ENCODE data around the gene PRKG1.

PRKG1 gene

GRCh38 chr10:52283174-52283573 is 1208.9 kb downstream of the PRKG1 start:
- Histone ChIP-seq H3K27ac (ENCODE audit: low read depth, low read length, severe bottlenecking) (peak overlapping the region; percentile 25), H3K4me3 (ENCODE audit: extremely low read depth, insufficient read depth, low read length, poor library complexity, severe bottlenecking) (no peak overlapping the region), H3K36me3 (ENCODE audit: control insufficient read depth, insufficient read depth, low read length) (no peaks in the 10 kb centered on the region), H3K9me3 (ENCODE audit: control insufficient read depth, low read length) (no peaks in the 10 kb centered on the region), H3K4me1 (ENCODE audit: control insufficient read depth, insufficient read depth, low read length, poor library complexity, severe bottlenecking) (peaks cover 3% of the 10 kb centered on the region)
- 100% methylated on average over 1 of the region's 2 CpGs; no CpG with 5 or more reads in 1 of the 2 experiments for WGBS, 2 experiments (ENCODE audit: insufficient coverage in 2 of 2)

- Histone ChIP-seq H3K9me3 (ENCODE audit: control insufficient read depth, low read length) (no peaks in the 10 kb centered on the region), H3K4me1 (ENCODE audit: control insufficient read depth, insufficient read depth, low read length, poor library complexity, severe bottlenecking) (peaks cover 3% of the 10 kb centered on the region), H3K4me3 (ENCODE audit: extremely low read depth, insufficient read depth, low read length, poor library complexity, severe bottlenecking) (no peak overlapping the region), H3K27ac (ENCODE audit: low read depth, low read length, severe bottlenecking) (no peak overlapping the region), H3K36me3 (ENCODE audit: control insufficient read depth, insufficient read depth, low read length) (no peaks in the 10 kb centered on the region)
- 78% methylated on average over 1 of the region's 2 CpGs; no CpG with 5 or more reads in 1 of the 2 experiments for WGBS, 2 experiments (ENCODE audit: insufficient coverage in 2 of 2)
These were observed 1210.2 kb downstream of the PRKG1 start for GRCh38 chr10:52284416-52285013.

GRCh38 chr10:52287866-52288265 is 1213.6 kb downstream of the PRKG1 start:
- no peak overlapping the region for H3K4me3 ChIP-seq (ENCODE audit: extremely low read depth, insufficient read depth, low read length, poor library complexity, severe bottlenecking)
- no peaks in the 10 kb centered on the region for H3K9me3 ChIP-seq (ENCODE audit: control insufficient read depth, low read length)
- no peaks in the 10 kb centered on the region for H3K36me3 ChIP-seq (ENCODE audit: control insufficient read depth, insufficient read depth, low read length)
- peaks cover 3% of the 10 kb centered on the region for H3K4me1 ChIP-seq (ENCODE audit: control insufficient read depth, insufficient read depth, low read length, poor library complexity, severe bottlenecking)
- WGBS, 2 experiments (ENCODE audit: insufficient coverage in 2 of 2), result 100% methylated on average over 1 of the region's 1 CpG; no CpG with 5 or more reads in 1 of the 2 experiments
- H3K27ac ChIP-seq (ENCODE audit: low read depth, low read length, severe bottlenecking), result no peak overlapping the region

- no peak overlapping the region for H3K4me3 ChIP-seq (ENCODE audit: extremely low read depth, insufficient read depth, low read length, poor library complexity, severe bottlenecking)
- 73 to 97% methylated on average over 2 to 3 of the region's 4 CpGs for WGBS, 2 experiments (ENCODE audit: insufficient coverage in 2 of 2)
- H3K9me3 ChIP-seq (ENCODE audit: control insufficient read depth, low read length), result no peaks in the 10 kb centered on the region
- no peak overlapping the region for H3K27ac ChIP-seq (ENCODE audit: low read depth, low read length, severe bottlenecking)
- H3K4me1 ChIP-seq (ENCODE audit: control insufficient read depth, insufficient read depth, low read length, poor library complexity, severe bottlenecking), result no peaks in the 10 kb centered on the region
- no peaks in the 10 kb centered on the region for H3K36me3 ChIP-seq (ENCODE audit: control insufficient read depth, insufficient read depth, low read length)
These were observed 1223.5 kb downstream of the PRKG1 start for GRCh38 chr10:52297747-52298146.

GRCh38 chr10:52300599-52301277 is 1226.5 kb downstream of the PRKG1 start:
- no peaks in the 10 kb centered on the region for H3K4me1 ChIP-seq (ENCODE audit: control insufficient read depth, insufficient read depth, low read length, poor library complexity, severe bottlenecking)
- no peak overlapping the region for H3K4me3 ChIP-seq (ENCODE audit: extremely low read depth, insufficient read depth, low read length, poor library complexity, severe bottlenecking)
- 82 to 90% methylated on average over 2 of the region's 4 CpGs for WGBS, 2 experiments (ENCODE audit: insufficient coverage in 2 of 2)
- H3K36me3 ChIP-seq (ENCODE audit: control insufficient read depth, insufficient read depth, low read length), result no peaks in the 10 kb centered on the region
- H3K9me3 ChIP-seq (ENCODE audit: control insufficient read depth, low read length), result no peaks in the 10 kb centered on the region
- no peak overlapping the region for H3K27ac ChIP-seq (ENCODE audit: low read depth, low read length, severe bottlenecking)

GRCh38 chr10:52308251-52309031 is 1234.2 kb downstream of the PRKG1 start:
- no peaks in the 10 kb centered on the region for H3K9me3 ChIP-seq (ENCODE audit: control insufficient read depth, low read length)
- H3K36me3 ChIP-seq (ENCODE audit: control insufficient read depth, insufficient read depth, low read length), result no peaks in the 10 kb centered on the region
- H3K27ac ChIP-seq (ENCODE audit: low read depth, low read length, severe bottlenecking), result peak overlapping the region; percentile 33
- 1 to 8% methylated on average over 23 to 30 of the region's 40 CpGs for WGBS, 2 experiments (ENCODE audit: insufficient coverage in 2 of 2)
- peak overlapping the region; percentile 41 for H3K4me3 ChIP-seq (ENCODE audit: extremely low read depth, insufficient read depth, low read length, poor library complexity, severe bottlenecking)
- no peaks in the 10 kb centered on the region for H3K4me1 ChIP-seq (ENCODE audit: control insufficient read depth, insufficient read depth, low read length, poor library complexity, severe bottlenecking)

DNA sequence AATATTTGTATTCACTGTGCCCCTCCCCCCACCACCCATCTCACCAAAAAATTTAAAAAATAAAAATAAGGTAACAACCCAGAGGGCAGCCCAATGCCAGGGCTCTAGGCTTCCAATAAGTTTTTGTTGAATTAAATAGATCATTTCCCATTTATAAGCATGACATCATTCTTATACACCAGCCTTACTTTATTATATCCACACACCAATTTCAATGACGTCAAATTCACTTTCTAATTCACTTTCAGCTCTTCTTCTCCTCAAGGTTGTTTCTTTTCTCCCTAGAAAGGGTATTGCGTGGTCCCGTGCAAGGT is 1238.6 kb downstream of the PRKG1 start:
- Histone ChIP-seq H3K4me1 (ENCODE audit: control insufficient read depth, insufficient read depth, low read length, poor library complexity, severe bottlenecking) (peaks cover 4% of the 10 kb centered on the region), H3K4me3 (ENCODE audit: extremely low read depth, insufficient read depth, low read length, poor library complexity, severe bottlenecking) (peak overlapping the region; percentile 59), H3K27ac (ENCODE audit: low read depth, low read length, severe bottlenecking) (no peak overlapping the region), H3K9me3 (ENCODE audit: control insufficient read depth, low read length) (no peaks in the 10 kb centered on the region), H3K36me3 (ENCODE audit: control insufficient read depth, insufficient read depth, low read length) (peaks cover 6% of the 10 kb centered on the region)
- 0% methylated on average over 1 of the region's 3 CpGs; no CpG with 5 or more reads in 1 of the 2 experiments for WGBS, 2 experiments (ENCODE audit: insufficient coverage in 2 of 2)

DNA sequence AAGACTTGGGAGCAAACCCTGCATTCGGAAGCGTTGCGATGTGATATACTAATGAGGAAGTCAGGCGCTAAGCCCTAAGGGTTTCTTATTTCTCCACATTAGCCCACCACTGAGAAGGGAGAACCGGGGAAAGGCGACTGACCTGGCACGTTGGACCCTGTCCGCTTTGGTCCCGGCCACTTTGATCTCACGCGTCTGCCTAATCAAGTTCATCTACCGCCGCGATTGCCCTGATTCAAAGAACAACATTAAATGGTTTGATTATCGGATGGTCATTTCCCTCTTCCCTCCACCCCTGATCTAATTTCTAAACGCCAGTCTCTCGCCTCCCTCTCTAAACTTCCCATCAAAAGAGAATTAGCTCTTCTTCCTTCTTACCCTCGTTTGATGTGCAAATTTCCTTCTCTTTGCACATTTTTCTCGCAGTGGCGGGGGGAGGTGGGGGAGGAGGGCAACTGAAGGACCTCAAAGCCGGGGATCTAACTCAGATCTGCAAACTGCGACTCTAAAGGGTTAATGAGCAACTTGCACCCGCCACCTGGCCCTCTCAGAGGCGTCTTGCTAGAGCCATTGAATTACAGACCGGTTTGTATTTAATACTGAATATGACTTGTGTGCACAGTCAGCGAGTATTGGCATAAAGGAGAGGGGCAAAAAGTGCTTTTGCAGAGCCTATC is 1239.1 kb downstream of the PRKG1 start:
- Histone ChIP-seq H3K4me1 (ENCODE audit: control insufficient read depth, insufficient read depth, low read length, poor library complexity, severe bottlenecking) (peaks cover 9% of the 10 kb centered on the region), H3K9me3 (ENCODE audit: control insufficient read depth, low read length) (no peaks in the 10 kb centered on the region), H3K27ac (ENCODE audit: low read depth, low read length, severe bottlenecking) (peak overlapping the region; percentile 39), H3K36me3 (ENCODE audit: control insufficient read depth, insufficient read depth, low read length) (peaks cover 6% of the 10 kb centered on the region), H3K4me3 (ENCODE audit: extremely low read depth, insufficient read depth, low read length, poor library complexity, severe bottlenecking) (peak overlapping the region; percentile 59)
- WGBS, 2 experiments (ENCODE audit: insufficient coverage in 2 of 2), result 0 to 1% methylated on average over 14 to 21 of the region's 26 CpGs

GRCh38 chr10:52313933-52314821 is 1239.9 kb downstream of the PRKG1 start, which contains the start of gene DKK1:
TSS of gene DKK1 (plus strand) at chr10:52314281. CDS start at chr10:52314435, 154 bp downstream.
- Histone ChIP-seq H3K4me3 (ENCODE audit: extremely low read depth, insufficient read depth, low read length, poor library complexity, severe bottlenecking) (peak within 1 kb of the TSS; percentile 59), H3K9me3 (ENCODE audit: control insufficient read depth, low read length) (no peaks in the 10 kb centered on the region), H3K4me1 (ENCODE audit: control insufficient read depth, insufficient read depth, low read length, poor library complexity, severe bottlenecking) (peaks cover 17% of the 10 kb centered on the region), H3K36me3 (ENCODE audit: control insufficient read depth, insufficient read depth, low read length) (peaks cover 6% of the 10 kb centered on the region), H3K27ac (ENCODE audit: low read depth, low read length, severe bottlenecking) (peak within 1 kb of the TSS; percentile 39)
- WGBS, 2 experiments (ENCODE audit: insufficient coverage in 2 of 2), result 1% methylated on average over 27 to 42 of the region's 55 CpGs
